WTC11 (cell line): ENCODE measurements around the gene UNG.
"Not testable (repeated sequence)": the region's sequence is repeated elsewhere in the genome, so short reads cannot be mapped to it uniquely, and the experiment has no call there.

Experiments
- KAT7 ChIP-seq: sonication (generic); formaldehyde crosslinking; IDR thresholded peaks from 2 replicates; pipeline ENCODE4 v1.8.1; 2023; ENCODE audit warnings: missing genetic modification reagents, mild to moderate bottlenecking, borderline replicate concordance
- MLX ChIP-seq: sonication (generic); formaldehyde crosslinking; IDR thresholded peaks from 2 replicates; pipeline ENCODE4 v1.8.1; 2023; ENCODE audit warnings: mild to moderate bottlenecking, missing genetic modification reagents, moderate library complexity
- SP1 ChIP-seq: sonication (generic); formaldehyde crosslinking; conservative IDR thresholded peaks from 2 replicates; pipeline ENCODE4 v1.8.1; 2022; ENCODE audit warnings: missing genetic modification reagents
- TF ChIP-seq, protein P1 (sequence below): fragments of 200-600 bp; IDR thresholded peaks from 2 replicates; pipeline ENCODE4 v1.8.0; 2022; ENCODE audit warnings: antibody characterized with exemption

DNA sequence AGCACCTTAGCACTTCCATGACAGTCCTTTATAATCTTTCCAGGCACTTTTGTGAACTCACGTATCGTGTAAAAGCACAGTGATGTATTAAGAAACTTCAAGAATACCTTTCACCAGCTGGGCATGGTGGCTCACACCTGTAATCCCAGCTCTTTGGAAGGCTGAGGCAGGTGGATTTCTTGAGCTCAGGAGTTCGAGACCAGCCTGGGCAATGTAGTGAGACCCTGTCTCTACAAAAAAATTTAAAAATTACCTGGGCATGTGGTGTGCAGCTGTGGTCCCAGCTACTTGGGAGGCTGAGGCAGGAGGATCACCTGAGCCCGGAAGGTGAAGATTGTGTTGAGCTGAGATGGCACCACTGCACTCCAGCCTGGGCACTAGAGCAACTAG is 43.3 kb upstream of the UNG start:
- not testable (repeated sequence) for TF ChIP-seq SP1 (CRISPR knock-in tag); MLX (CRISPR knock-in tag); KAT7
- TF ChIP-seq, protein P1, sequence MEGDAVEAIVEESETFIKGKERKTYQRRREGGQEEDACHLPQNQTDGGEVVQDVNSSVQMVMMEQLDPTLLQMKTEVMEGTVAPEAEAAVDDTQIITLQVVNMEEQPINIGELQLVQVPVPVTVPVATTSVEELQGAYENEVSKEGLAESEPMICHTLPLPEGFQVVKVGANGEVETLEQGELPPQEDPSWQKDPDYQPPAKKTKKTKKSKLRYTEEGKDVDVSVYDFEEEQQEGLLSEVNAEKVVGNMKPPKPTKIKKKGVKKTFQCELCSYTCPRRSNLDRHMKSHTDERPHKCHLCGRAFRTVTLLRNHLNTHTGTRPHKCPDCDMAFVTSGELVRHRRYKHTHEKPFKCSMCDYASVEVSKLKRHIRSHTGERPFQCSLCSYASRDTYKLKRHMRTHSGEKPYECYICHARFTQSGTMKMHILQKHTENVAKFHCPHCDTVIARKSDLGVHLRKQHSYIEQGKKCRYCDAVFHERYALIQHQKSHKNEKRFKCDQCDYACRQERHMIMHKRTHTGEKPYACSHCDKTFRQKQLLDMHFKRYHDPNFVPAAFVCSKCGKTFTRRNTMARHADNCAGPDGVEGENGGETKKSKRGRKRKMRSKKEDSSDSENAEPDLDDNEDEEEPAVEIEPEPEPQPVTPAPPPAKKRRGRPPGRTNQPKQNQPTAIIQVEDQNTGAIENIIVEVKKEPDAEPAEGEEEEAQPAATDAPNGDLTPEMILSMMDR: not testable (repeated sequence)
